Measurements from ENCODE around the gene MAML3.
A peak's percentile ranks its signal among the peaks of the same experiment; 100 is the strongest.

MAML3 gene

GRCh38 chr4:139886798-139887197 lies 267.2 kb downstream of the MAML3 start:
- Histone ChIP-seq H2BK120ac (ENCODE audit: low read depth, low read length) (no peak overlapping the region), H4K8ac (ENCODE audit: low read length) (no peak overlapping the region), H3K27ac (ENCODE audit: low read length, poor library complexity, severe bottlenecking) (no peak overlapping the region), H3K79me1 (replicated peaks; ENCODE audit: low read length, poor library complexity, severe bottlenecking) (peaks cover 8% of the 10 kb centered on the region), H2BK15ac (ENCODE audit: low read depth, poor library complexity, severe bottlenecking) (no peak overlapping the region), H3K4me1 (ENCODE audit: control insufficient read depth, insufficient read depth, low read depth, low read length) (peaks cover 13% of the 10 kb centered on the region), H3K4me3 (ENCODE audit: insufficient read depth in 1 of 2, low read depth in 1 of 2, low read length in 2 of 2) (peak overlapping the region in 1 of 2 experiments; percentile 42), H2AK5ac (ENCODE audit: low read length, severe bottlenecking) (no peak overlapping the region), H3K4ac (ENCODE audit: low read depth in 1 of 2, low read length in 2 of 2) (no peak overlapping the region), H3K14ac (ENCODE audit: low read length in 2 of 2) (no peak overlapping the region), H2BK12ac (ENCODE audit: low read length in 2 of 2) (no peak overlapping the region), H3K9ac (ENCODE audit: low read length) (peak overlapping the region; percentile 78), H3K27me3 (ENCODE audit: control insufficient read depth in 1 of 2, insufficient read depth in 1 of 2, low read length in 2 of 2) (no peaks in the 10 kb centered on the region), H3K18ac (ENCODE audit: low read depth in 1 of 2, low read length in 2 of 2) (no peak overlapping the region), H4K91ac (ENCODE audit: low read length) (no peak overlapping the region), H3K4me2 (ENCODE audit: low read length, poor library complexity, severe bottlenecking) (no peak overlapping the region), H3K23ac (ENCODE audit: low read length in 2 of 2) (no peak overlapping the region), H2AFZ (ENCODE audit: low read depth, low read length) (no peak overlapping the region), H2BK5ac (ENCODE audit: low read depth, low read length, poor library complexity, severe bottlenecking) (no peak overlapping the region), H3K36me3 (ENCODE audit: control insufficient read depth in 1 of 2, insufficient read depth in 2 of 2, low read depth in 1 of 2, low read length in 2 of 2) (peaks cover 0 to 5% of the 10 kb centered on the region in 2 experiments), H3K9me3 (ENCODE audit: control insufficient read depth, low read length) (no peaks in the 10 kb centered on the region)
- 36% methylated on average over 2 of the region's 8 CpGs for WGBS
- DNase-seq, result no peak

- no peak overlapping the region for H2BK5ac ChIP-seq (ENCODE audit: low read depth, low read length, poor library complexity, severe bottlenecking)
- no peak overlapping the region for H3K23ac ChIP-seq (ENCODE audit: low read length in 2 of 2)
- no peak overlapping the region for H3K4ac ChIP-seq (ENCODE audit: low read depth in 1 of 2, low read length in 2 of 2)
- H3K4me3 ChIP-seq (ENCODE audit: insufficient read depth in 1 of 2, low read depth in 1 of 2, low read length in 2 of 2), result no peak overlapping the region
- H2AK5ac ChIP-seq (ENCODE audit: low read length, severe bottlenecking), result peak overlapping the region; percentile 66
- no peak for DNase-seq
- H3K9me3 ChIP-seq (ENCODE audit: control insufficient read depth, low read length), result no peaks in the 10 kb centered on the region
- H3K79me1 ChIP-seq (replicated peaks; ENCODE audit: low read length, poor library complexity, severe bottlenecking), result peaks cover 11% of the 10 kb centered on the region
- H2AFZ ChIP-seq (ENCODE audit: low read depth, low read length), result no peak overlapping the region
- no peak overlapping the region for H2BK120ac ChIP-seq (ENCODE audit: low read depth, low read length)
- H3K36me3 ChIP-seq (ENCODE audit: control insufficient read depth in 1 of 2, insufficient read depth in 2 of 2, low read depth in 1 of 2, low read length in 2 of 2), result no peaks in the 10 kb centered on the region
- no peak overlapping the region for H3K9ac ChIP-seq (ENCODE audit: low read length)
- no peak overlapping the region for H3K18ac ChIP-seq (ENCODE audit: low read depth in 1 of 2, low read length in 2 of 2)
- H4K91ac ChIP-seq (ENCODE audit: low read length), result no peak overlapping the region
- no peak overlapping the region for H4K8ac ChIP-seq (ENCODE audit: low read length)
- no peak overlapping the region for H3K14ac ChIP-seq (ENCODE audit: low read length in 2 of 2)
- H2BK12ac ChIP-seq (ENCODE audit: low read length in 2 of 2), result no peak overlapping the region
- no peak overlapping the region for H2BK15ac ChIP-seq (ENCODE audit: low read depth, poor library complexity, severe bottlenecking)
- no peak overlapping the region for H3K4me2 ChIP-seq (ENCODE audit: low read length, poor library complexity, severe bottlenecking)
- WGBS, result 95% methylated on average over 2 of the region's 3 CpGs
- no peak overlapping the region for H3K27ac ChIP-seq (ENCODE audit: low read length, poor library complexity, severe bottlenecking)
- H3K27me3 ChIP-seq (ENCODE audit: control insufficient read depth in 1 of 2, insufficient read depth in 1 of 2, low read length in 2 of 2), result no peaks in the 10 kb centered on the region
- H3K4me1 ChIP-seq (ENCODE audit: control insufficient read depth, insufficient read depth, low read depth, low read length), result peaks cover 11% of the 10 kb centered on the region
Observed at GRCh38 chr4:139884438-139884837, 269.5 kb downstream of the MAML3 start.

GRCh38 chr4:139880841-139881240 lies 273.1 kb downstream of the MAML3 start:
- H2AFZ ChIP-seq (ENCODE audit: low read depth, low read length), result no peak overlapping the region
- H3K18ac ChIP-seq (ENCODE audit: low read depth in 1 of 2, low read length in 2 of 2), result no peak overlapping the region
- no peak overlapping the region for H3K4ac ChIP-seq (ENCODE audit: low read depth in 1 of 2, low read length in 2 of 2)
- no peak overlapping the region for H2BK5ac ChIP-seq (ENCODE audit: low read depth, low read length, poor library complexity, severe bottlenecking)
- no peak overlapping the region for H2AK5ac ChIP-seq (ENCODE audit: low read length, severe bottlenecking)
- H2BK15ac ChIP-seq (ENCODE audit: low read depth, poor library complexity, severe bottlenecking), result no peak overlapping the region
- no peak overlapping the region for H3K9ac ChIP-seq (ENCODE audit: low read length)
- H3K4me1 ChIP-seq (ENCODE audit: control insufficient read depth, insufficient read depth, low read depth, low read length), result no peaks in the 10 kb centered on the region
- H4K8ac ChIP-seq (ENCODE audit: low read length), result no peak overlapping the region
- no peak overlapping the region for H3K4me3 ChIP-seq (ENCODE audit: insufficient read depth in 1 of 2, low read depth in 1 of 2, low read length in 2 of 2)
- no peak overlapping the region for H3K27ac ChIP-seq (ENCODE audit: low read length, poor library complexity, severe bottlenecking)
- peaks cover 12% of the 10 kb centered on the region for H3K79me1 ChIP-seq (replicated peaks; ENCODE audit: low read length, poor library complexity, severe bottlenecking)
- H3K4me2 ChIP-seq (ENCODE audit: low read length, poor library complexity, severe bottlenecking), result no peak overlapping the region
- H2BK12ac ChIP-seq (ENCODE audit: low read length in 2 of 2), result no peak overlapping the region
- H3K23ac ChIP-seq (ENCODE audit: low read length in 2 of 2), result no peak overlapping the region
- H3K14ac ChIP-seq (ENCODE audit: low read length in 2 of 2), result no peak overlapping the region
- no peaks in the 10 kb centered on the region for H3K27me3 ChIP-seq (ENCODE audit: control insufficient read depth in 1 of 2, insufficient read depth in 1 of 2, low read length in 2 of 2)
- H3K9me3 ChIP-seq (ENCODE audit: control insufficient read depth, low read length), result no peaks in the 10 kb centered on the region
- no peak overlapping the region for H4K91ac ChIP-seq (ENCODE audit: low read length)
- DNase-seq, result no peak
- no peaks in the 10 kb centered on the region for H3K36me3 ChIP-seq (ENCODE audit: control insufficient read depth in 1 of 2, insufficient read depth in 2 of 2, low read depth in 1 of 2, low read length in 2 of 2)
- no peak overlapping the region for H2BK120ac ChIP-seq (ENCODE audit: low read depth, low read length)
- 87% methylated on average over 3 of the region's 5 CpGs for WGBS

GRCh38 chr4:139878050-139878449 lies 275.9 kb downstream of the MAML3 start:
- no peak overlapping the region for H3K4me3 ChIP-seq (ENCODE audit: insufficient read depth in 1 of 2, low read depth in 1 of 2, low read length in 2 of 2)
- DNase-seq, result no peak
- H3K14ac ChIP-seq (ENCODE audit: low read length in 2 of 2), result no peak overlapping the region
- no peak overlapping the region for H3K4ac ChIP-seq (ENCODE audit: low read depth in 1 of 2, low read length in 2 of 2)
- H3K27ac ChIP-seq (ENCODE audit: low read length, poor library complexity, severe bottlenecking), result no peak overlapping the region
- no peak overlapping the region for H2BK5ac ChIP-seq (ENCODE audit: low read depth, low read length, poor library complexity, severe bottlenecking)
- no peak overlapping the region for H2AFZ ChIP-seq (ENCODE audit: low read depth, low read length)
- H3K79me1 ChIP-seq (replicated peaks; ENCODE audit: low read length, poor library complexity, severe bottlenecking), result peaks cover 16% of the 10 kb centered on the region
- no peaks in the 10 kb centered on the region for H3K4me1 ChIP-seq (ENCODE audit: control insufficient read depth, insufficient read depth, low read depth, low read length)
- no peak overlapping the region for H2BK120ac ChIP-seq (ENCODE audit: low read depth, low read length)
- H2AK5ac ChIP-seq (ENCODE audit: low read length, severe bottlenecking), result no peak overlapping the region
- no peak overlapping the region for H3K23ac ChIP-seq (ENCODE audit: low read length in 2 of 2)
- H3K9ac ChIP-seq (ENCODE audit: low read length), result no peak overlapping the region
- no peaks in the 10 kb centered on the region for H3K9me3 ChIP-seq (ENCODE audit: control insufficient read depth, low read length)
- no peaks in the 10 kb centered on the region for H3K27me3 ChIP-seq (ENCODE audit: control insufficient read depth in 1 of 2, insufficient read depth in 1 of 2, low read length in 2 of 2)
- no peak overlapping the region for H2BK12ac ChIP-seq (ENCODE audit: low read length in 2 of 2)
- no peak overlapping the region for H4K91ac ChIP-seq (ENCODE audit: low read length)
- no peaks in the 10 kb centered on the region for H3K36me3 ChIP-seq (ENCODE audit: control insufficient read depth in 1 of 2, insufficient read depth in 2 of 2, low read depth in 1 of 2, low read length in 2 of 2)
- H4K8ac ChIP-seq (ENCODE audit: low read length), result no peak overlapping the region
- no peak overlapping the region for H3K18ac ChIP-seq (ENCODE audit: low read depth in 1 of 2, low read length in 2 of 2)
- 90% methylated on average over 8 of the region's 9 CpGs for WGBS
- no peak overlapping the region for H3K4me2 ChIP-seq (ENCODE audit: low read length, poor library complexity, severe bottlenecking)
- H2BK15ac ChIP-seq (ENCODE audit: low read depth, poor library complexity, severe bottlenecking), result no peak overlapping the region

Measured in mesenchymal stem cell (in vitro differentiated cells and primary cell).